Measurements from ENCODE around the gene CPLX1. TPM values are rescaled to one million over a fixed set of nuclear protein-coding genes. Genes with fewer than 3 reads are reported as not detected.

Gene CPLX1
- total and polyA plus RNA-seq, 2 donors (not counting 1 experiment from before 2014, with no cell fraction given): 0.03 to 0.66 TPM

DNA sequence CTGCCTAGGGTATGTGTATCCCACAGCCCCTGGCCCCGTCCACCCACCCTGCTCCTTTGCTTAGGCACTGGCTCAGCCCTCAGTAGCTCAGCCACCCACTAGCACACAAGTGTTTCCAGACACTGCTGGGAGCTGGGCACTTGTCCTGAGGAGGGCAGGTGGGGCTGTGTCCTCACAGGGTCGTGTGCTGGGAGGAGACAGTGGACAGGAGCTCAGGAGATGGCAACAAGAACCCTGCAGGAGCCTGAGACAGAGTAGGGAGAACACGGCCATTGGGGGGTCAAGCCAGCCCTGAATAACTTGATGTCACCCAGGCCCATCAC, 5.5 kb upstream of the CPLX1 start:
- Histone ChIP-seq H2AFZ (ENCODE audit: low read length) (no peak overlapping the region), H3K36me3 (ENCODE audit: control insufficient read depth, insufficient read depth, low read length) (no peaks in the 10 kb centered on the region), H3K4me1 (ENCODE audit: control insufficient read depth, extremely low read depth, insufficient read depth, low read length) (no peaks in the 10 kb centered on the region), H3K9ac (ENCODE audit: insufficient read depth, low read length) (no peak overlapping the region), H3K4me3 (replicated peaks in 1 of 4; ENCODE audit: control extremely low read depth in 1 of 4, insufficient read depth in 1 of 4, low read depth in 3 of 4, low read length in 4 of 4) (no peak overlapping the region), H3K27me3 (ENCODE audit: control insufficient read depth, insufficient read depth, low read length) (peaks cover 13% of the 10 kb centered on the region), H3K79me2 (ENCODE audit: control insufficient read depth, insufficient read depth, low read length) (no peaks in the 10 kb centered on the region), H3K9me3 (ENCODE audit: control insufficient read depth, insufficient read depth, low read depth, low read length) (no peaks in the 10 kb centered on the region), H3K4me2 (ENCODE audit: extremely low read depth, insufficient read depth, low read length) (no peak overlapping the region), H3K27ac (ENCODE audit: insufficient read depth, low read length) (no peak overlapping the region), H4K20me1 (ENCODE audit: control insufficient read depth, extremely low read depth, insufficient read depth, low read length) (no peaks in the 10 kb centered on the region)
- TF ChIP-seq EZH2 (IDR thresholded peaks at IDR 0.05; ENCODE audit: low read length, missing control alignments): no peak
- TF ChIP-seq, protein P1, sequence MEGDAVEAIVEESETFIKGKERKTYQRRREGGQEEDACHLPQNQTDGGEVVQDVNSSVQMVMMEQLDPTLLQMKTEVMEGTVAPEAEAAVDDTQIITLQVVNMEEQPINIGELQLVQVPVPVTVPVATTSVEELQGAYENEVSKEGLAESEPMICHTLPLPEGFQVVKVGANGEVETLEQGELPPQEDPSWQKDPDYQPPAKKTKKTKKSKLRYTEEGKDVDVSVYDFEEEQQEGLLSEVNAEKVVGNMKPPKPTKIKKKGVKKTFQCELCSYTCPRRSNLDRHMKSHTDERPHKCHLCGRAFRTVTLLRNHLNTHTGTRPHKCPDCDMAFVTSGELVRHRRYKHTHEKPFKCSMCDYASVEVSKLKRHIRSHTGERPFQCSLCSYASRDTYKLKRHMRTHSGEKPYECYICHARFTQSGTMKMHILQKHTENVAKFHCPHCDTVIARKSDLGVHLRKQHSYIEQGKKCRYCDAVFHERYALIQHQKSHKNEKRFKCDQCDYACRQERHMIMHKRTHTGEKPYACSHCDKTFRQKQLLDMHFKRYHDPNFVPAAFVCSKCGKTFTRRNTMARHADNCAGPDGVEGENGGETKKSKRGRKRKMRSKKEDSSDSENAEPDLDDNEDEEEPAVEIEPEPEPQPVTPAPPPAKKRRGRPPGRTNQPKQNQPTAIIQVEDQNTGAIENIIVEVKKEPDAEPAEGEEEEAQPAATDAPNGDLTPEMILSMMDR (conservative IDR thresholded peaks at IDR 0.05 in 1 of 2, IDR thresholded peaks at IDR 0.05 in 1 of 2; ENCODE audit: low read depth in 1 of 2, low read length in 2 of 2): no peak
- DNase-seq (ENCODE audit: low read depth in 2 of 2): no peak

DNA sequence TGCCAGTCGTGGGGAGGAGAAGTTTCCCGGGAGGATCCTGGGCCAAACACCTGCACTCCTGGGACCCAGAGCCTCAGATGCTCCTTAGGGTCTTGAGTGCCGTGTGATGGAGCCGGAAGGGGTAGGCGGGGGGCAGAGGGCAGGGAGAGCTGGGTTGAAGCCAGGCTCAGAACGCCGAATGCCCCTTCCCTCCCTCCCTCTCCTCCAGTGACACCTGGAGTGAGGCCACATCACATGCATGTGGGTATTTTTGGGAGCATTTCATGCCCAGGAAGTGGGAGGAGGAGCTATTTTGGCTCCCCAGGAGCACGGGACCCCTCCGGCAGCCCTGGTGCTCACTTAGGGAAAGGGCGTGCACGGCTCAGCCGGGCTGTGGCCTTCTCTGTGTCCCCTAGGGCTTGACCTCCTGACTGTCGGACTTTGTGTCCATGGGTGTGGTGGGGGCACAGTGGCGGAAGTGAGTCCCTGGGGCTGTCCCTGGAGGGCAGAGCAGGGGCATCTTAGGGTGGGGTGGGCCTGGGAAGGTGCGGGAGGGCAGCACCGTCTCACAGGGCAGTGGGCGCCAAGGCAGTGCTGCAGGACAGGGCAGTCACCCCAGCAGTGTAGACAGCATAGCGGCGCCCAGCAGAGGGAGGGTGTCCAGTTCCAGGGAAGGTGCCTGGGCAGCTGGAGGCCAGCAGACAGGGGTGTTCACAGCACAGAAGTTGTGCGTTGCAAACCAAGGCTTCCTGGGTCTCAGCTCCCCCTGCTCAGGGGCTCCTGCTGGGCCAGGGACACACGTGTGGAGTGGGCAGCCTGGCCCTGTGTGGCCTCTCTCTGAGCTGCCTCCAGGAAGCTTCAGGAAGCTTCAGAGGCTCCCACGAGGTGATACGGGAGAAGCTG, 4.9 kb upstream of the CPLX1 start:
- H3K4me2 ChIP-seq (ENCODE audit: extremely low read depth, insufficient read depth, low read length): no peak overlapping the region
- no peak for TF ChIP-seq EZH2 (IDR thresholded peaks at IDR 0.05; ENCODE audit: low read length, missing control alignments)
- TF ChIP-seq, protein P1 (conservative IDR thresholded peaks at IDR 0.05 in 1 of 2, IDR thresholded peaks at IDR 0.05 in 1 of 2; ENCODE audit: low read depth in 1 of 2, low read length in 2 of 2): no peak
- no peak for DNase-seq (ENCODE audit: low read depth in 2 of 2)
- H3K36me3 ChIP-seq (ENCODE audit: control insufficient read depth, insufficient read depth, low read length): no peaks in the 10 kb centered on the region
- no peak overlapping the region for H3K4me3 ChIP-seq (replicated peaks in 1 of 4; ENCODE audit: control extremely low read depth in 1 of 4, insufficient read depth in 1 of 4, low read depth in 3 of 4, low read length in 4 of 4)
- no peak overlapping the region for H3K9ac ChIP-seq (ENCODE audit: insufficient read depth, low read length)
- H3K27ac ChIP-seq (ENCODE audit: insufficient read depth, low read length): no peak overlapping the region
- no peaks in the 10 kb centered on the region for H3K9me3 ChIP-seq (ENCODE audit: control insufficient read depth, insufficient read depth, low read depth, low read length)
- H3K27me3 ChIP-seq (ENCODE audit: control insufficient read depth, insufficient read depth, low read length): peaks cover 13% of the 10 kb centered on the region
- no peak overlapping the region for H2AFZ ChIP-seq (ENCODE audit: low read length)
- no peaks in the 10 kb centered on the region for H3K4me1 ChIP-seq (ENCODE audit: control insufficient read depth, extremely low read depth, insufficient read depth, low read length)
- no peaks in the 10 kb centered on the region for H3K79me2 ChIP-seq (ENCODE audit: control insufficient read depth, insufficient read depth, low read length)
- H4K20me1 ChIP-seq (ENCODE audit: control insufficient read depth, extremely low read depth, insufficient read depth, low read length): no peaks in the 10 kb centered on the region

GRCh38 chr4:829761-830600, 4.1 kb upstream of the CPLX1 start:
- Histone ChIP-seq H3K9me3 (ENCODE audit: control insufficient read depth, insufficient read depth, low read depth, low read length) (no peaks in the 10 kb centered on the region), H3K4me2 (ENCODE audit: extremely low read depth, insufficient read depth, low read length) (no peak overlapping the region), H3K4me1 (ENCODE audit: control insufficient read depth, extremely low read depth, insufficient read depth, low read length) (no peaks in the 10 kb centered on the region), H3K9ac (ENCODE audit: insufficient read depth, low read length) (no peak overlapping the region), H3K4me3 (replicated peaks in 1 of 4; ENCODE audit: control extremely low read depth in 1 of 4, insufficient read depth in 1 of 4, low read depth in 3 of 4, low read length in 4 of 4) (no peak overlapping the region), H4K20me1 (ENCODE audit: control insufficient read depth, extremely low read depth, insufficient read depth, low read length) (no peaks in the 10 kb centered on the region), H3K36me3 (ENCODE audit: control insufficient read depth, insufficient read depth, low read length) (no peaks in the 10 kb centered on the region), H2AFZ (ENCODE audit: low read length) (no peak overlapping the region), H3K27me3 (ENCODE audit: control insufficient read depth, insufficient read depth, low read length) (peaks cover 17% of the 10 kb centered on the region), H3K79me2 (ENCODE audit: control insufficient read depth, insufficient read depth, low read length) (no peaks in the 10 kb centered on the region), H3K27ac (ENCODE audit: insufficient read depth, low read length) (no peak overlapping the region)
- no peak for TF ChIP-seq EZH2 (IDR thresholded peaks at IDR 0.05; ENCODE audit: low read length, missing control alignments)
- TF ChIP-seq, protein P1 (conservative IDR thresholded peaks at IDR 0.05 in 1 of 2, IDR thresholded peaks at IDR 0.05 in 1 of 2; ENCODE audit: low read depth in 1 of 2, low read length in 2 of 2): no peak
- DNase-seq (ENCODE audit: low read depth in 2 of 2): no peak
